SK-N-SH (cell line): ENCODE measurements around the gene SMAD4. TPM values are rescaled to one million over a fixed set of nuclear protein-coding genes. Genes with fewer than 3 reads are reported as not detected.

Source experiments
- CTCF ChIA-PET: fragments of 300-600, 350-600 bp; formaldehyde crosslinking; extraction: SDS; loops from one replicate; lab custom pipeline; 2021; lab: Yijun Ruan, JAX
- POLR2A ChIA-PET: fragments of 350-600 bp; sonication (Branson Sonifier 250); formaldehyde crosslinking; extraction: SDS; loops from one replicate; lab custom pipeline; 2020; ENCODE audit warnings: antibody characterized with exemption, inconsistent platforms; lab: Yijun Ruan, JAX
- DNase-seq: peaks from one replicate; pipeline ENCODE4 v3.0.0; 2012
- H2AFZ ChIP-seq: fragments of 200-600 bp; sonication (generic); 2 replicates; pipeline ENCODE4 v1.8.1; 2016; ENCODE audit warnings: antibody characterized with exemption, mild to moderate bottlenecking, low read depth
- H3F3A ChIP-seq: fragments of 200-600 bp; sonication (generic); replicated peaks from 2 replicates; pipeline ENCODE3; 2016; ENCODE audit warnings: antibody characterized with exemption, mild to moderate bottlenecking; ENCODE audit not compliant: insufficient read depth
- H3K27ac ChIP-seq, 2 experiments: fragments of 200-500 bp in 1 of 2; fragments of 200-600 bp in 1 of 2; sonication (Bioruptor generic) in 1 of 2; sonication (generic), shearing (Covaris generic) in 1 of 2; 2 replicates each; pipeline versions ENCODE4 v1.5.1 to v1.6.1; 2014 to 2016; ENCODE audit warnings: low read depth in 2 of 2, inconsistent platforms in 1 of 2, low read length in 1 of 2, mild to moderate bottlenecking in 1 of 2, mixed read lengths in 1 of 2
- H3K27me3 ChIP-seq: fragments of 200-600 bp; sonication (generic), shearing (Covaris generic); 2 replicates; pipeline ENCODE4 v1.6.1; 2016; ENCODE audit warnings: mixed run types; ENCODE audit not compliant: insufficient read depth
- H3K36me3 ChIP-seq, 2 experiments: fragments of 200-500 bp in 1 of 2; fragments of 200-600 bp in 1 of 2; sonication (Bioruptor generic) in 1 of 2; sonication (generic) in 1 of 2; replicated peaks in 1 of 2; 2 replicates each; pipeline versions ENCODE3 to v1.5.1; 2014 to 2016; ENCODE audit warnings: low read length in 1 of 2, mild to moderate bottlenecking in 1 of 2; ENCODE audit not compliant: insufficient read depth in 2 of 2, control insufficient read depth in 1 of 2
- H3K4me1 ChIP-seq, 2 experiments: fragments of 200-500 bp in 1 of 2; fragments of 200-600 bp in 1 of 2; sonication (Bioruptor generic) in 1 of 2; sonication (generic), shearing (Covaris generic) in 1 of 2; 2 replicates each; pipeline versions ENCODE4 v1.5.1 to v1.6.1; 2014 to 2016; ENCODE audit warnings: low read depth in 1 of 2, low read length in 1 of 2, mixed run types in 1 of 2; ENCODE audit not compliant: insufficient read depth in 2 of 2, control insufficient read depth in 1 of 2
- H3K4me2 ChIP-seq: fragments of 200-600 bp; sonication (generic), shearing (Covaris generic); 2 replicates; pipeline ENCODE4 v1.6.1; 2017; ENCODE audit warnings: mixed run types
- H3K4me3 ChIP-seq, 2 experiments: fragments of 200-500 bp in 1 of 2; fragments of 200-600 bp in 1 of 2; sonication (Bioruptor generic) in 1 of 2; sonication (generic), shearing (Covaris generic) in 1 of 2; 2 replicates each; pipeline versions ENCODE4 v1.5.1 to v1.8.1; 2014 to 2016; ENCODE audit warnings: low read depth in 2 of 2, inconsistent platforms in 1 of 2, low read length in 1 of 2, mild to moderate bottlenecking in 1 of 2, mixed read lengths in 1 of 2, moderate library complexity in 1 of 2
- H3K79me2 ChIP-seq: fragments of 200-600 bp; sonication (generic); 2 replicates; pipeline ENCODE4 v1.8.1; 2017; ENCODE audit warnings: mild to moderate bottlenecking; ENCODE audit not compliant: insufficient read depth
- H3K9ac ChIP-seq: fragments of 200-600 bp; sonication (generic); 2 replicates; pipeline ENCODE4 v1.6.1; 2017; ENCODE audit warnings: mixed run types
- H3K9me2 ChIP-seq: fragments of 200-600 bp; sonication (generic); 2 replicates; pipeline ENCODE4 v1.6.1; 2017; ENCODE audit warnings: mixed run types
- H3K9me3 ChIP-seq: fragments of 200-600 bp; sonication (generic); 2 replicates; pipeline ENCODE4 v1.6.1; 2017; ENCODE audit warnings: mixed run types, mild to moderate bottlenecking, moderate library complexity
- H4K20me1 ChIP-seq: fragments of 200-600 bp; sonication (generic); 2 replicates; pipeline ENCODE4 v1.6.1; 2017; ENCODE audit warnings: mild to moderate bottlenecking, mixed run types; ENCODE audit not compliant: insufficient read depth
- CHD2 ChIP-seq: fragments of 150-350 bp; IDR thresholded peaks from 2 replicates; pipeline ENCODE4 v1.6.1; 2018; ENCODE audit warnings: low read length; ENCODE audit not compliant: partially characterized antibody
- ELF1 ChIP-seq: IDR thresholded peaks from 2 replicates; pipeline ENCODE4 v1.4.0; 2012
- EZH2phosphoT487 ChIP-seq: fragments of 200-600 bp; sonication (generic); IDR thresholded peaks from 2 replicates; pipeline ENCODE4 v1.6.1; 2017; ENCODE audit warnings: low read depth, mixed run types, mild to moderate bottlenecking, antibody characterized with exemption, moderate library complexity, borderline replicate concordance
- FOXM1 ChIP-seq: IDR thresholded peaks from 2 replicates; pipeline ENCODE4 v1.4.0; 2012; ENCODE audit warnings: low read depth, mild to moderate bottlenecking
- GABPA ChIP-seq: IDR thresholded peaks from 2 replicates; pipeline ENCODE4 v1.4.0; 2012; ENCODE audit warnings: low read depth, mild to moderate bottlenecking
- IRF3 ChIP-seq: fragments of 150-350 bp; IDR thresholded peaks from 2 replicates; pipeline ENCODE4 v1.6.1; 2016; ENCODE audit warnings: mild to moderate bottlenecking, low read depth, low read length
- MEF2A ChIP-seq: IDR thresholded peaks from 2 replicates; pipeline ENCODE4 v1.4.0; 2012; ENCODE audit warnings: low read depth, borderline replicate concordance
- NFIC ChIP-seq: IDR thresholded peaks from 2 replicates; pipeline ENCODE4 v1.4.0; 2012; ENCODE audit warnings: borderline replicate concordance
- RCOR1 ChIP-seq: fragments of 150-350 bp; IDR thresholded peaks from 2 replicates; pipeline ENCODE4 v1.6.1; 2017; ENCODE audit warnings: antibody characterized with exemption, low read length
- RXRA ChIP-seq: IDR thresholded peaks from 2 replicates; pipeline ENCODE4 v1.4.0; 2012; ENCODE audit warnings: low read depth, mild to moderate bottlenecking, borderline replicate concordance
- SIN3A ChIP-seq: IDR thresholded peaks from 2 replicates; pipeline ENCODE4 v1.6.1; 2012; ENCODE audit warnings: low read depth, mild to moderate bottlenecking, low read length, moderate library complexity, borderline replicate concordance
- SMC3 ChIP-seq: IDR thresholded peaks from 2 replicates; pipeline ENCODE4 v1.6.1; 2012; ENCODE audit warnings: low read depth, low read length, improper control_type of control experiment
- TEAD4 ChIP-seq: IDR thresholded peaks from 2 replicates; pipeline ENCODE4 v1.4.0; 2012; ENCODE audit warnings: mild to moderate bottlenecking, borderline replicate concordance; ENCODE audit not compliant: insufficient read depth
- USF1 ChIP-seq: IDR thresholded peaks from 2 replicates; pipeline ENCODE4 v1.4.0; 2012; ENCODE audit warnings: low read depth, borderline replicate concordance
- WGBS: methylation state at CpG from one replicate; pipeline ENCODE4 v1.1.6; 2017; ENCODE audit warnings: low lambda C conversion rate; 5-methylcytosine and 5-hydroxymethylcytosine counted together
- polyA plus RNA-seq, 3 experiments: library from polyadenylated mRNA; depleted of rRNA; stranded (reverse); fragments of >200 nt; gene quantifications; 2 replicates each; pipeline ENCODE4 v1.2.3, GENCODE V29; 2012
- TF ChIP-seq, protein P1 (sequence below): IDR thresholded peaks from 2 replicates; pipeline ENCODE4 v1.6.1; 2012; ENCODE audit warnings: mild to moderate bottlenecking, low read depth, low read length, moderate library complexity
- TF ChIP-seq, protein P2 (sequence below): IDR thresholded peaks from 2 replicates; pipeline ENCODE4 v1.4.0; 2012; ENCODE audit warnings: low read depth

SMAD4 gene
- polyA plus RNA-seq, 1 of the 3 experiments (the other 2 are of a cell fraction) = 43.3 TPM

GRCh38 chr18:51128533-51128932, 98.5 kb downstream of the SMAD4 start (continued):
- TF ChIP-seq RCOR1 (no peak), GABPA (no peak), EZH2phosphoT487 (no peak), CHD2 (no peak), RXRA (no peak), NFIC (0 out of 2 replicates have a peak, but pooled peaks have one; percentile 18), ELF1 (no peak), TEAD4 (no peak), SIN3A (no peak), SMC3 (no peak), MEF2A (0 out of 2 replicates have a peak, but pooled peaks have one; percentile 46), USF1 (peak; percentile 71; the same call in 1 of the 2 replicates)
- TF ChIP-seq, protein P1, sequence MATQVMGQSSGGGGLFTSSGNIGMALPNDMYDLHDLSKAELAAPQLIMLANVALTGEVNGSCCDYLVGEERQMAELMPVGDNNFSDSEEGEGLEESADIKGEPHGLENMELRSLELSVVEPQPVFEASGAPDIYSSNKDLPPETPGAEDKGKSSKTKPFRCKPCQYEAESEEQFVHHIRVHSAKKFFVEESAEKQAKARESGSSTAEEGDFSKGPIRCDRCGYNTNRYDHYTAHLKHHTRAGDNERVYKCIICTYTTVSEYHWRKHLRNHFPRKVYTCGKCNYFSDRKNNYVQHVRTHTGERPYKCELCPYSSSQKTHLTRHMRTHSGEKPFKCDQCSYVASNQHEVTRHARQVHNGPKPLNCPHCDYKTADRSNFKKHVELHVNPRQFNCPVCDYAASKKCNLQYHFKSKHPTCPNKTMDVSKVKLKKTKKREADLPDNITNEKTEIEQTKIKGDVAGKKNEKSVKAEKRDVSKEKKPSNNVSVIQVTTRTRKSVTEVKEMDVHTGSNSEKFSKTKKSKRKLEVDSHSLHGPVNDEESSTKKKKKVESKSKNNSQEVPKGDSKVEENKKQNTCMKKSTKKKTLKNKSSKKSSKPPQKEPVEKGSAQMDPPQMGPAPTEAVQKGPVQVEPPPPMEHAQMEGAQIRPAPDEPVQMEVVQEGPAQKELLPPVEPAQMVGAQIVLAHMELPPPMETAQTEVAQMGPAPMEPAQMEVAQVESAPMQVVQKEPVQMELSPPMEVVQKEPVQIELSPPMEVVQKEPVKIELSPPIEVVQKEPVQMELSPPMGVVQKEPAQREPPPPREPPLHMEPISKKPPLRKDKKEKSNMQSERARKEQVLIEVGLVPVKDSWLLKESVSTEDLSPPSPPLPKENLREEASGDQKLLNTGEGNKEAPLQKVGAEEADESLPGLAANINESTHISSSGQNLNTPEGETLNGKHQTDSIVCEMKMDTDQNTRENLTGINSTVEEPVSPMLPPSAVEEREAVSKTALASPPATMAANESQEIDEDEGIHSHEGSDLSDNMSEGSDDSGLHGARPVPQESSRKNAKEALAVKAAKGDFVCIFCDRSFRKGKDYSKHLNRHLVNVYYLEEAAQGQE = no peak
- TF ChIP-seq, all 33 proteins: peak for 8

DNA sequence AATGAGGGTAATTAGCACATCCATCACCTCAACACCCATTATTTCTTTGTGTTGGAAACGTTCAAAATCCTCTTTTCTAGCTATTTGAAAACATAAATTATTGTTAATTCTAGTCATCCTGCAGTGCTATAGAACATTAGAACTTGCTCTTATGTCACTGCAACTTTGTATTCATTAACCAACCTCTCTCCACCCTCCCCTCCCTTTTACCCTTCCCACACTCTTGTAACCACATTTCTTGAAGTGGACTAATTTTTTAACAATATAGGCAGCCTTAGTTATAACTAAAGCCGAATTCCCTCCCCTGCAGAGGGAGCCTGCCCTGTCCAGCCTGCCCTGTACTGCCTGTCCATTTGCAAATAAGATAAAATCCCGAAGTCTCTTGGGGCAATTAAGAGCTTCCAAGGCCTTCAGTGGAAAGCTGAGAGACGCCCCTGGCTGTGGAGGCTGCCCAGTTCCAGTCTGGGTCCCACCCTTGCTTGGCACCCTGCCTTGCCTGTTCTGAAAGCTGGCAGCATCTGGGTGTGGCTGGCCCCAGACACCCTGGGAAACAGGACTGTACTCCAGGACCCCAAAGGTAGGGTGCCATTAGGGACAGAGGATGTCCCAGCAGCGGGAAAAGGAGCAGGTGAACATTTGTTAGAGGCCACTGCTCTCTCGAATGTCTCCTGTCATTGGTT, 102.4 kb downstream of the SMAD4 start:
- Histone ChIP-seq H4K20me1 (no peaks in the 10 kb centered on the region), H3K27me3 (no peaks in the 10 kb centered on the region), H3K27ac (no peak overlapping the region), H3K9me3 (no peaks in the 10 kb centered on the region), H2AFZ (no peak overlapping the region), H3K4me2 (no peak overlapping the region), H3K4me3 (no peak overlapping the region), H3F3A (peaks cover 10% of the 10 kb centered on the region), H3K4me1 (no peaks in the 10 kb centered on the region; a peak in 1 of 4 replicates), H3K79me2 (no peaks in the 10 kb centered on the region), H3K36me3 (no peaks in the 10 kb centered on the region), H3K9me2 (no peaks in the 10 kb centered on the region), H3K9ac (no peak overlapping the region)
- TF ChIP-seq CHD2 (no peak), IRF3 (no peak), EZH2phosphoT487 (no peak), SMC3 (no peak), FOXM1 (no peak)
- TF ChIP-seq, protein P2, sequence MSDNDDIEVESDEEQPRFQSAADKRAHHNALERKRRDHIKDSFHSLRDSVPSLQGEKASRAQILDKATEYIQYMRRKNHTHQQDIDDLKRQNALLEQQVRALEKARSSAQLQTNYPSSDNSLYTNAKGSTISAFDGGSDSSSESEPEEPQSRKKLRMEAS = no peak
- ChIA-PET POLR2A (no interaction called here), CTCF (interaction anchor here (1.2 to 2.2 kb wide), 2 partner anchors 22 to 104 kb away, joined by 3 to 8 read pairs; no protein-coding TSS in a partner anchor)
- 79% methylated on average over 6 of the region's 6 CpGs for WGBS
- no peak for DNase-seq
